Measurements from ENCODE around the gene PPARGC1A. TPM values are rescaled to one million over a fixed set of nuclear protein-coding genes. Genes with fewer than 3 reads are reported as not detected.

The PPARGC1A gene
- total RNA-seq, 1 experiment from 2014 or later, result 0.18 TPM

GRCh38 chr4:23746027-23746426, 143.8 kb downstream of the PPARGC1A start:
- Histone ChIP-seq H3K4me3 (no peak overlapping the region), H3K36me3 (no peaks in the 10 kb centered on the region), H3K27me3 (replicated peaks) (no peaks in the 10 kb centered on the region), H3K27ac (no peak overlapping the region), H3K4me1 (replicated peaks) (no peaks in the 10 kb centered on the region), H3K9me3 (replicated peaks) (no peaks in the 10 kb centered on the region)
- DNase-seq (ENCODE audit: low read depth in 1 of 2, low spot score in 2 of 2), result no peak

- H3K4me1 ChIP-seq (replicated peaks), result no peaks in the 10 kb centered on the region
- no peak overlapping the region for H3K4me3 ChIP-seq
- no peaks in the 10 kb centered on the region for H3K36me3 ChIP-seq
- H3K27ac ChIP-seq, result no peak overlapping the region
- H3K9me3 ChIP-seq (replicated peaks), result no peaks in the 10 kb centered on the region
- no peaks in the 10 kb centered on the region for H3K27me3 ChIP-seq (replicated peaks)
- DNase-seq (ENCODE audit: low read depth in 1 of 2, low spot score in 2 of 2), result no peak
Observed at GRCh38 chr4:23745377-23745776, 144.5 kb downstream of the PPARGC1A start.
